K562 (cell line): Measurements from ENCODE around the gene RAB1B. TPM values are rescaled to one million over a fixed set of nuclear protein-coding genes. Genes with fewer than 3 reads are reported as not detected.

ENCODE experiments used
- MEIS2 ChIP-seq: fragments of 450-650 bp; IDR thresholded peaks from 2 replicates; pipeline ENCODE4 v1.6.1; 2014; ENCODE audit warnings: mild to moderate bottlenecking; ENCODE audit not compliant: partially characterized antibody
- RFX1 ChIP-seq: fragments of 450-650 bp; IDR thresholded peaks from 2 replicates; pipeline ENCODE4 v1.6.1; 2016; ENCODE audit warnings: mild to moderate bottlenecking, moderate library complexity
- ZMIZ1 ChIP-seq, 2 experiments: fragments of 150-350 bp in 1 of 2; IDR thresholded peaks; 2 replicates each; pipeline ENCODE4 v1.6.1; 2012 to 2016; ENCODE audit warnings: low read depth in 2 of 2, low read length in 2 of 2, mild to moderate bottlenecking in 1 of 2, moderate library complexity in 1 of 2
- polyA plus RNA-seq, 8 experiments: library from polyadenylated mRNA; depleted of rRNA in 4 of 8; stranded (reverse) in 5 of 8; unstranded in 3 of 8; fragments of >200 nt; fragmentation: Nextera tagmentation in 2 of 8; fragmentation: Illumina TruSeq in 1 of 8; extraction: Ambion mirVana in 2 of 8; extraction: Trizol in 1 of 8; gene quantifications; 2 replicates each; pipeline versions ENCODE4 v1.2.1 to v1.2.3, GENCODE V29; 2011 to 2014; ENCODE audit warnings: inconsistent platforms in 1 of 8, missing spikeins in 1 of 8
- total RNA-seq, 7 experiments: library from RNA; depleted of rRNA in 6 of 7; stranded (reverse); fragments of >200 nt in 6 of 7; fragmentation: Illumina TruSeq in 2 of 7; extraction: Trizol in 2 of 7; gene quantifications; 2 replicates each; pipeline versions ENCODE4 v1.2.1 to v1.2.3, GENCODE V29; 2011 to 2021; ENCODE audit warnings: low replicate concordance in 1 of 7
- TF ChIP-seq, protein P1 (sequence below): fragments of 450-650 bp; IDR thresholded peaks from 2 replicates; pipeline ENCODE4 v1.6.1; 2016
- TF ChIP-seq, protein P2 (sequence below): IDR thresholded peaks from 2 replicates; pipeline ENCODE4 v1.6.1; 2011; ENCODE audit not compliant: insufficient read length; ENCODE audit errors: extremely low read depth

The RAB1B gene
- total and polyA plus RNA-seq, 9 of the 15 experiments (the other 6 are each of a cell fraction or from before 2014, with no cell fraction given), result 5.6 to 146 (median 98.6) TPM

GRCh38 chr11:66280428-66280827, 12.0 kb downstream of the RAB1B start (continued):
- TF ChIP-seq ZMIZ1 (IDR thresholded peaks at IDR 0.05; ENCODE audit: low read depth in 2 of 2, low read length in 2 of 2), result no peak
- peak; percentile 5 for TF ChIP-seq MEIS2
- TF ChIP-seq, protein P1, sequence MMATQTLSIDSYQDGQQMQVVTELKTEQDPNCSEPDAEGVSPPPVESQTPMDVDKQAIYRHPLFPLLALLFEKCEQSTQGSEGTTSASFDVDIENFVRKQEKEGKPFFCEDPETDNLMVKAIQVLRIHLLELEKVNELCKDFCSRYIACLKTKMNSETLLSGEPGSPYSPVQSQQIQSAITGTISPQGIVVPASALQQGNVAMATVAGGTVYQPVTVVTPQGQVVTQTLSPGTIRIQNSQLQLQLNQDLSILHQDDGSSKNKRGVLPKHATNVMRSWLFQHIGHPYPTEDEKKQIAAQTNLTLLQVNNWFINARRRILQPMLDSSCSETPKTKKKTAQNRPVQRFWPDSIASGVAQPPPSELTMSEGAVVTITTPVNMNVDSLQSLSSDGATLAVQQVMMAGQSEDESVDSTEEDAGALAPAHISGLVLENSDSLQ, result peak; percentile 71
- TF ChIP-seq, protein P2, sequence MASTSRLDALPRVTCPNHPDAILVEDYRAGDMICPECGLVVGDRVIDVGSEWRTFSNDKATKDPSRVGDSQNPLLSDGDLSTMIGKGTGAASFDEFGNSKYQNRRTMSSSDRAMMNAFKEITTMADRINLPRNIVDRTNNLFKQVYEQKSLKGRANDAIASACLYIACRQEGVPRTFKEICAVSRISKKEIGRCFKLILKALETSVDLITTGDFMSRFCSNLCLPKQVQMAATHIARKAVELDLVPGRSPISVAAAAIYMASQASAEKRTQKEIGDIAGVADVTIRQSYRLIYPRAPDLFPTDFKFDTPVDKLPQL, result no peak
- TF ChIP-seq RFX1, result peak; percentile 32; the same call in 1 of the 2 replicates
